Measurements from ENCODE around the gene PPFIA3.

Gene PPFIA3

DNA sequence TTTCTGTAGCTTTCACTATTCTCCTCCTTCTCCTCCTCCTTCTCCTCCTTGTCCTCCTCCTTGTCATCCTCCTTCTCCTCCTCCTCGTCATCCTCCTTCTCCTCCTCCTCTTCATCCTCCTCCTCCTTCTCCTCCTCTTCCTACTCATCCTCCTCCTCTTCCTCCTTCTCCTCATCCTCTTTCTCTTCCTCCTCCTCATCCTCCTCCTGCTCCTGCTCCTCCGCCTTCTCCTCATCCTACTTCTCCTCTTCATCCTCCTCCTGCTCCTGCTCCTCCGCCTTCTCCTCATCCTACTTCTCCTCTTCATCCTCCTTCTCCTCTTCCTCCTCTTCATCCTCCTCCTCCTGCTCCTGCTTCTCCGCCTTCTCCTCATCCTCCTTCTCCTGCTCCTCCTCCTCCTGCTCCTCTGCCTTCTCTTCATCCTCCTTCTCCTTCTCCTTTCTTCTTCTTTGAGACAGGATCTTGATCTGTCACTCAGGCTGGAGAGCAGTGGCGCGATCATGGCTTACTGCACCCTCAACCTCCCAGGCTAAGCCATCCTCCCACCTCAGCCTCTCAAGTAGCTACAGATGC is 74.6 kb downstream of the PPFIA3 start:
- no peak overlapping the region for H2BK15ac ChIP-seq (ENCODE audit: low read depth, poor library complexity, severe bottlenecking)
- no peaks in the 10 kb centered on the region for H3K27me3 ChIP-seq (ENCODE audit: control insufficient read depth in 1 of 2, insufficient read depth in 1 of 2, low read length in 2 of 2)
- H2AK5ac ChIP-seq (ENCODE audit: low read length, severe bottlenecking): no peak overlapping the region
- H4K8ac ChIP-seq (ENCODE audit: low read length): no peak overlapping the region
- H3K4me1 ChIP-seq (ENCODE audit: control insufficient read depth, insufficient read depth, low read depth, low read length): no peaks in the 10 kb centered on the region
- no peaks in the 10 kb centered on the region for H3K9me3 ChIP-seq (ENCODE audit: control insufficient read depth, low read length)
- H3K9ac ChIP-seq (ENCODE audit: low read length): no peak overlapping the region
- 97% methylated on average over 6 of the region's 6 CpGs for WGBS
- H3K4me2 ChIP-seq (ENCODE audit: low read length, poor library complexity, severe bottlenecking): no peak overlapping the region
- no peak overlapping the region for H4K91ac ChIP-seq (ENCODE audit: low read length)
- H2AFZ ChIP-seq (ENCODE audit: low read depth, low read length): no peak overlapping the region
- H3K4me3 ChIP-seq (ENCODE audit: insufficient read depth in 1 of 2, low read depth in 1 of 2, low read length in 2 of 2): no peak overlapping the region
- H2BK12ac ChIP-seq (ENCODE audit: low read length in 2 of 2): no peak overlapping the region
- no peak overlapping the region for H3K23ac ChIP-seq (ENCODE audit: low read length in 2 of 2)
- H3K36me3 ChIP-seq (ENCODE audit: control insufficient read depth in 1 of 2, insufficient read depth in 2 of 2, low read depth in 1 of 2, low read length in 2 of 2): peaks cover 51 to 53% of the 10 kb centered on the region in 2 experiments
- no peak overlapping the region for H3K4ac ChIP-seq (ENCODE audit: low read depth in 1 of 2, low read length in 2 of 2)
- H2BK5ac ChIP-seq (ENCODE audit: low read depth, low read length, poor library complexity, severe bottlenecking): no peak overlapping the region
- DNase-seq: no peak
- H2BK120ac ChIP-seq (ENCODE audit: low read depth, low read length): no peak overlapping the region
- H3K27ac ChIP-seq (ENCODE audit: low read length, poor library complexity, severe bottlenecking): no peak overlapping the region
- no peak overlapping the region for H3K18ac ChIP-seq (ENCODE audit: low read depth in 1 of 2, low read length in 2 of 2)
- peaks cover 1% of the 10 kb centered on the region for H3K79me1 ChIP-seq (replicated peaks; ENCODE audit: low read length, poor library complexity, severe bottlenecking)
- no peak overlapping the region for H3K14ac ChIP-seq (ENCODE audit: low read length in 2 of 2)

DNA sequence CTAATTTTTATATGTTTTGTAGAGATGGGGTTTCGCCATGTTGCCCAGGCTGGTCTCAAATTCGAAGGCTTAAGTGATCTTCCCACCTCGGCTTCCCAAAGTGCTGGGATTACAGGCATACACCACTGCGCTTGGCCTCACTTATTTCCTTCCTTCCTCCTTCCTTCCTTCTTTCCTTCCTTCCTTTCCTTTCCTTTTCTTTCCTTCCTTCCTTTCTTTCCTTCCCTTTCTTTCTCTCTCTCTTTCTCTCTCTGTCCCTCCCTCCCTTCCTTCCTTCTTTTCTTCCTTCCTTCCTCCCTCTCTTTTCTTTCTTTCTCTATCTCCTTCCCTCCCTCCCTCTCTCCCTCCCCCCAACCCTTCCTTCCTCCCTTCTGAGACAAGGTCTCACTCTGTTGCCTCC is 75.1 kb downstream of the PPFIA3 start:
- Histone ChIP-seq H3K27me3 (ENCODE audit: control insufficient read depth in 1 of 2, insufficient read depth in 1 of 2, low read length in 2 of 2) (no peaks in the 10 kb centered on the region), H3K9ac (ENCODE audit: low read length) (no peak overlapping the region), H3K4me3 (ENCODE audit: insufficient read depth in 1 of 2, low read depth in 1 of 2, low read length in 2 of 2) (no peak overlapping the region), H3K4me1 (ENCODE audit: control insufficient read depth, insufficient read depth, low read depth, low read length) (no peaks in the 10 kb centered on the region), H2AK5ac (ENCODE audit: low read length, severe bottlenecking) (no peak overlapping the region), H2BK120ac (ENCODE audit: low read depth, low read length) (no peak overlapping the region), H3K4ac (ENCODE audit: low read depth in 1 of 2, low read length in 2 of 2) (no peak overlapping the region), H4K91ac (ENCODE audit: low read length) (no peak overlapping the region), H3K36me3 (ENCODE audit: control insufficient read depth in 1 of 2, insufficient read depth in 2 of 2, low read depth in 1 of 2, low read length in 2 of 2) (peaks cover 47 to 48% of the 10 kb centered on the region in 2 experiments), H2BK15ac (ENCODE audit: low read depth, poor library complexity, severe bottlenecking) (no peak overlapping the region), H3K9me3 (ENCODE audit: control insufficient read depth, low read length) (no peaks in the 10 kb centered on the region), H4K8ac (ENCODE audit: low read length) (no peak overlapping the region), H3K18ac (ENCODE audit: low read depth in 1 of 2, low read length in 2 of 2) (no peak overlapping the region), H3K27ac (ENCODE audit: low read length, poor library complexity, severe bottlenecking) (no peak overlapping the region), H3K23ac (ENCODE audit: low read length in 2 of 2) (no peak overlapping the region), H3K4me2 (ENCODE audit: low read length, poor library complexity, severe bottlenecking) (no peak overlapping the region), H2BK5ac (ENCODE audit: low read depth, low read length, poor library complexity, severe bottlenecking) (no peak overlapping the region), H2BK12ac (ENCODE audit: low read length in 2 of 2) (no peak overlapping the region), H3K79me1 (replicated peaks; ENCODE audit: low read length, poor library complexity, severe bottlenecking) (peaks cover 1% of the 10 kb centered on the region), H2AFZ (ENCODE audit: low read depth, low read length) (no peak overlapping the region), H3K14ac (ENCODE audit: low read length in 2 of 2) (no peak overlapping the region)
- 94% methylated on average over 4 of the region's 4 CpGs for WGBS
- no peak for DNase-seq

DNA sequence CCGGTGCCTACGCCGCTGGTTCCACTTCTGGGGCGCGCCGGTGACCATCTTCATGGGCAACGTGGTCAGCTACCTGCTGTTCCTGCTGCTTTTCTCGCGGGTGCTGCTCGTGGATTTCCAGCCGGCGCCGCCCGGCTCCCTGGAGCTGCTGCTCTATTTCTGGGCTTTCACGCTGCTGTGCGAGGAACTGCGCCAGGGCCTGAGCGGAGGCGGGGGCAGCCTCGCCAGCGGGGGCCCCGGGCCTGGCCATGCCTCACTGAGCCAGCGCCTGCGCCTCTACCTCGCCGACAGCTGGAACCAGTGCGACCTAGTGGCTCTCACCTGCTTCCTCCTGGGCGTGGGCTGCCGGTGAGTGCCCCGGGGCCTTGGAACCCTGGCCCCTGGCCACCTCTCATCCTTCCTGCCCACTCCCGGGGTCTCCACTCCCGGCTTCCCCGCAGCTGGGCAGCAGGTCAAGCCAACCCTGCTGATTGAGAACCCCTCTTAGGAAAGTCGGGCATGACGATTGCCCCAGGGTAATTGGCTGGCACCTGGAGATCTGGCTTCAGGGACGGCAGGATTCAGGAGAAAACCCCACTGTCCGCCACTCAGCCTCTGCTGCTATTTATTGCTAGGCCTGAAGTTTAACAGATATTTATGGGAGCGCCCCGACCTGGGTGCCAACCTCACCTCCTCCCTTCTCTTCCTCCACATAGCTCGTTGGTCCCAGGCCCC is 77.3 kb downstream of the PPFIA3 start:
- H3K23ac ChIP-seq (ENCODE audit: low read length in 2 of 2): no peak overlapping the region
- no peak overlapping the region for H2BK15ac ChIP-seq (ENCODE audit: low read depth, poor library complexity, severe bottlenecking)
- no peak overlapping the region for H3K4me3 ChIP-seq (ENCODE audit: insufficient read depth in 1 of 2, low read depth in 1 of 2, low read length in 2 of 2)
- no peaks in the 10 kb centered on the region for H3K79me1 ChIP-seq (replicated peaks; ENCODE audit: low read length, poor library complexity, severe bottlenecking)
- H4K91ac ChIP-seq (ENCODE audit: low read length): no peak overlapping the region
- H2BK12ac ChIP-seq (ENCODE audit: low read length in 2 of 2): no peak overlapping the region
- no peak for DNase-seq
- no peak overlapping the region for H3K27ac ChIP-seq (ENCODE audit: low read length, poor library complexity, severe bottlenecking)
- no peak overlapping the region for H3K18ac ChIP-seq (ENCODE audit: low read depth in 1 of 2, low read length in 2 of 2)
- H3K4ac ChIP-seq (ENCODE audit: low read depth in 1 of 2, low read length in 2 of 2): no peak overlapping the region
- peak overlapping the region; percentile 39 for H4K8ac ChIP-seq (ENCODE audit: low read length)
- H3K14ac ChIP-seq (ENCODE audit: low read length in 2 of 2): no peak overlapping the region
- H3K4me2 ChIP-seq (ENCODE audit: low read length, poor library complexity, severe bottlenecking): no peak overlapping the region
- no peaks in the 10 kb centered on the region for H3K4me1 ChIP-seq (ENCODE audit: control insufficient read depth, insufficient read depth, low read depth, low read length)
- H2AFZ ChIP-seq (ENCODE audit: low read depth, low read length): no peak overlapping the region
- H2AK5ac ChIP-seq (ENCODE audit: low read length, severe bottlenecking): no peak overlapping the region
- H2BK120ac ChIP-seq (ENCODE audit: low read depth, low read length): no peak overlapping the region
- no peaks in the 10 kb centered on the region for H3K9me3 ChIP-seq (ENCODE audit: control insufficient read depth, low read length)
- H2BK5ac ChIP-seq (ENCODE audit: low read depth, low read length, poor library complexity, severe bottlenecking): no peak overlapping the region
- 93% methylated on average over 40 of the region's 40 CpGs for WGBS
- peaks cover 37 to 46% of the 10 kb centered on the region in 2 experiments for H3K36me3 ChIP-seq (ENCODE audit: control insufficient read depth in 1 of 2, insufficient read depth in 2 of 2, low read depth in 1 of 2, low read length in 2 of 2)
- H3K27me3 ChIP-seq (ENCODE audit: control insufficient read depth in 1 of 2, insufficient read depth in 1 of 2, low read length in 2 of 2): no peaks in the 10 kb centered on the region
- H3K9ac ChIP-seq (ENCODE audit: low read length): no peak overlapping the region

DNA sequence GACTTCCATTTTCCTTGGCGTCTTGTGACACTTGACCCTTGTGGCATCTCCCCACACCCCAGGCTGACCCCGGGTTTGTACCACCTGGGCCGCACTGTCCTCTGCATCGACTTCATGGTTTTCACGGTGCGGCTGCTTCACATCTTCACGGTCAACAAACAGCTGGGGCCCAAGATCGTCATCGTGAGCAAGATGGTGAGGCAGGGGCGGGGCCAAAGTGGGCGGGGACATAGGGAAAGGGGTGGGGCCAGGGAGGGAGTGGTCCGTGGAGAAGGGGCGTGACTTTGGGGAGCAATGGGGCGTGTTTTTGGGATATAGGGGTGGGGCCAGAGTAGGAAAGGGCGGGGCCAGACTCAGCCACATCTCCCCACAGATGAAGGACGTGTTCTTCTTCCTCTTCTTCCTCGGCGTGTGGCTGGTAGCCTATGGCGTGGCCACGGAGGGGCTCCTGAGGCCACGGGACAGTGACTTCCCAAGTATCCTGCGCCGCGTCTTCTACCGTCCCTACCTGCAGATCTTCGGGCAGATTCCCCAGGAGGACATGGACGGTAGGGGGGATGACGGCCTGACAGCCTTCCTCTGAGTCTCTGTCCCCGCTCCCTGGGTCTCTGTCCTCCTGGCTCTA is 81.0 kb downstream of the PPFIA3 start:
- Histone ChIP-seq H3K36me3 (ENCODE audit: control insufficient read depth in 1 of 2, insufficient read depth in 2 of 2, low read depth in 1 of 2, low read length in 2 of 2) (peaks cover 39 to 50% of the 10 kb centered on the region in 2 experiments), H4K8ac (ENCODE audit: low read length) (no peak overlapping the region), H2AFZ (ENCODE audit: low read depth, low read length) (no peak overlapping the region), H3K23ac (ENCODE audit: low read length in 2 of 2) (no peak overlapping the region), H3K14ac (ENCODE audit: low read length in 2 of 2) (no peak overlapping the region), H3K27ac (ENCODE audit: low read length, poor library complexity, severe bottlenecking) (no peak overlapping the region), H3K18ac (ENCODE audit: low read depth in 1 of 2, low read length in 2 of 2) (no peak overlapping the region), H3K4me3 (ENCODE audit: insufficient read depth in 1 of 2, low read depth in 1 of 2, low read length in 2 of 2) (no peak overlapping the region), H3K27me3 (ENCODE audit: control insufficient read depth in 1 of 2, insufficient read depth in 1 of 2, low read length in 2 of 2) (no peaks in the 10 kb centered on the region), H2BK5ac (ENCODE audit: low read depth, low read length, poor library complexity, severe bottlenecking) (no peak overlapping the region), H2BK12ac (ENCODE audit: low read length in 2 of 2) (no peak overlapping the region), H3K4me2 (ENCODE audit: low read length, poor library complexity, severe bottlenecking) (no peak overlapping the region), H3K9ac (ENCODE audit: low read length) (no peak overlapping the region), H3K79me1 (replicated peaks; ENCODE audit: low read length, poor library complexity, severe bottlenecking) (peaks cover 4% of the 10 kb centered on the region), H2AK5ac (ENCODE audit: low read length, severe bottlenecking) (no peak overlapping the region), H3K9me3 (ENCODE audit: control insufficient read depth, low read length) (no peaks in the 10 kb centered on the region), H4K91ac (ENCODE audit: low read length) (no peak overlapping the region), H2BK120ac (ENCODE audit: low read depth, low read length) (no peak overlapping the region), H3K4me1 (ENCODE audit: control insufficient read depth, insufficient read depth, low read depth, low read length) (peaks cover 7% of the 10 kb centered on the region), H2BK15ac (ENCODE audit: low read depth, poor library complexity, severe bottlenecking) (no peak overlapping the region), H3K4ac (ENCODE audit: low read depth in 1 of 2, low read length in 2 of 2) (no peak overlapping the region)
- WGBS: 90% methylated on average over 29 of the region's 29 CpGs
- no peak for DNase-seq
